ENCODE measurements around the gene FN3KRP.

FN3KRP gene

GRCh38 chr17:82687375-82687861, 29.1 kb upstream of the FN3KRP start:
- no peak for DNase-seq (ENCODE audit: low spot score)

DNA sequence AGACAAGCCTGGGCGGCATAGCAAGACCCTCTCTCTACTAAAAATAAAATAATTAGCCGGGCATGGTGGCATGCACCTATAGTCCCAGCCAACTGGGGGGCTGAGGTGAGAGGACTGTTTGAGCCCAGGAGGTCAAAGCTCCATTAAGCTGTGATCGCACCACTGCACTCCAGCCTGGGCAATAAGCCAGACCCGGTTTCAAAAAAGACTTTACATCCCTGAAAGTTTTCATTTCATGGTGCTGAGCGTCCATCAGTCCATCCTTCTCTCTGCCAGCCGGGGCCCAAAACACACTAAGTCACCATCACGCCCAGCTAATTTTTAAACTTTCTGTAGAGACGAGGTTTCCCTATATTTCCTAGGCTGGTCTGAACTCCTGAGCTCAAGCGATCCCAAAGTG, 28.6 kb upstream of the FN3KRP start:
- DNase-seq (ENCODE audit: low spot score) = no peak

DNA sequence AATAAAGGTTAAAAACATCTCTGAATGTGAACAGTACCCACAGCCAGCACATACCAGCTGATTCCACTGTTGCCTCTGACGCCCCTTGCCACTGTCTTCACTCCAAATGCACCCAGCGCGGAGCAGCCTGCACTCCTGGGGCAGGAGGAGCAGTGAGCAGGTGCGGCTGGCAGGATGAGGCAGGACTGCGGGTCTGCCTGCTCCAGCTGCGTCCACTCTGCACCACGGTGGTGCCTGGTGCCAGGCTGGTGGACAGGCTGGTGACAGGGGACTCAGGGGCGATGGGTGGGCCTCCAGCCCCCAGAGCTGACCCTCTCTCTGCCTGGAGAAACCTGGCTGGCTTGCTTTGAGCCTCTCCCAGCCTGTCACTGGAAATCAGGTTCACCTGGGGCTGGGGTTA, 27.4 kb upstream of the FN3KRP start:
- no peak for DNase-seq (ENCODE audit: low spot score)

DNA sequence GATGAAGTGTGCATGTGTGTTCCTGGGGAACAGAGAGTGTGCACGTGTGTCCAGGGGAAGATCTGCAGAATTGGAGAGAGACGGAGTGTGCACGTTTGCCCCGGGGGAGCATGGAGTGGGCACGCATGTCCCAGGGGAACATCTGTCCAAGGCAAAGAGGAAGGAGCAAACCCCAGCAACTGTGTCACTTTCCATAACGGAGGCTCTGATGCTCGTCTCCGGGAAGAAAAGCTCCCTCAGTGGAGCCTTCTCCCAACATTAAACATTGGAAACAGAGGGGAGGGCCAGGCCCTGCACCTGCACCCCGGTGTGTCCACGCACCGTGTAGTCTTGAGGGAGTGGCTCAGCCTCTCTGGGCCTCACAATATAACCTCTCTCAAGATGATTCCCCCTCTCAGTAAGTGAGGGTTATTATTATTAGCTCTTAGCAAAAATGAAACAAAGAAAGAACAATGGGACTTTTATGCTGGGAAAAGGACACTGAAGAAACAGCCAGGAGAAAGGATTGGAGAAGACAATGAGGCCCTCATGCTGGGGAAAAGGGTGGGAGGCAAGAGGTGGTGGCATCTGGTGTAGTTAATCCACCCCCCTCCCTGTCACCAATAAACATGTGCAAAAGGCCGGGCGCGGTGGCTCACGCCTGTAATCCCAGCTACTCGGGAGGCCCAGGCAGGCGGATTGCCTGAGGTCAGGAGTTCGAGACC, 25.6 kb upstream of the FN3KRP start:
- no peak for DNase-seq (ENCODE audit: low spot score)

GRCh38 chr17:82691714-82692113, 24.8 kb upstream of the FN3KRP start:
- no peak for DNase-seq (ENCODE audit: low spot score)

GRCh38 chr17:82692268-82692667, 24.2 kb upstream of the FN3KRP start:
- no peak for DNase-seq (ENCODE audit: low spot score)

- DNase-seq (ENCODE audit: low spot score) = no peak
Observed at GRCh38 chr17:82693168-82693867, 23.2 kb upstream of the FN3KRP start.

DNA sequence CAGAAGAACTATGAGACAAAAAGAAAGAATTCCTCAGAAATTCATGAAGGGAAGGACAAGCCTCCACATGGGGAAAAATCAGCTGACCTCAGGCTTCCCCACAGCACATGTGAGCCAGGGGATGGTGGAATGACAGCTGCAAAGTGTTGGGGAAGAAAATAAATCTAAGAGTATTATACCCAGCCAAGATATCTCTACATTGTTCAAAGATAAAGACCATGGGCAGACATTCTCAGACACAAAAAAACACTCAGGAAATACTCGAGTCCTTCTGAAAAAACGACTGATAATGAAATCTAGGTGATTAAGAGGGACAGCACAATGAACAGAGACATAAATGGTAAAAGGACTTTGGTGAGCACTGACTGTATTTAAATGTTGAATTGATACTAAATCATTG, 21.9 kb upstream of the FN3KRP start:
- no peak for DNase-seq (ENCODE audit: low spot score)

GRCh38 chr17:82696259-82696658, 20.2 kb upstream of the FN3KRP start:
- DNase-seq (ENCODE audit: low spot score) = no peak

- peak; percentile 51 for DNase-seq (ENCODE audit: low spot score)
Observed at GRCh38 chr17:82696916-82697807, 19.3 kb upstream of the FN3KRP start.

DNA sequence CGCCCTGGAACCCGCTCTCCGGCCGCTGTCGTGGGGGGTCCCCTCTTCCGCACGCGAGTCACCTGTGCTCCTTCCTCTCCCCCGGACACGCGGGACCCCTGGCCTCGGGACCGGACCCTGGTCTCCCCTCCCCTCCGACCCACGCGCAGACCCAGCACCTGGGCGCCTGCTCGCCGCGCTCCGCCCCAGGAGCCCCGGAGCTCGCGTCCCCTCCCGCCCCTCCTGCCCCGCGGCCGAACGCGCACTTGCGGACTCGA, 18.8 kb upstream of the FN3KRP start:
- DNase-seq (ENCODE audit: low spot score) = no peak

DNA sequence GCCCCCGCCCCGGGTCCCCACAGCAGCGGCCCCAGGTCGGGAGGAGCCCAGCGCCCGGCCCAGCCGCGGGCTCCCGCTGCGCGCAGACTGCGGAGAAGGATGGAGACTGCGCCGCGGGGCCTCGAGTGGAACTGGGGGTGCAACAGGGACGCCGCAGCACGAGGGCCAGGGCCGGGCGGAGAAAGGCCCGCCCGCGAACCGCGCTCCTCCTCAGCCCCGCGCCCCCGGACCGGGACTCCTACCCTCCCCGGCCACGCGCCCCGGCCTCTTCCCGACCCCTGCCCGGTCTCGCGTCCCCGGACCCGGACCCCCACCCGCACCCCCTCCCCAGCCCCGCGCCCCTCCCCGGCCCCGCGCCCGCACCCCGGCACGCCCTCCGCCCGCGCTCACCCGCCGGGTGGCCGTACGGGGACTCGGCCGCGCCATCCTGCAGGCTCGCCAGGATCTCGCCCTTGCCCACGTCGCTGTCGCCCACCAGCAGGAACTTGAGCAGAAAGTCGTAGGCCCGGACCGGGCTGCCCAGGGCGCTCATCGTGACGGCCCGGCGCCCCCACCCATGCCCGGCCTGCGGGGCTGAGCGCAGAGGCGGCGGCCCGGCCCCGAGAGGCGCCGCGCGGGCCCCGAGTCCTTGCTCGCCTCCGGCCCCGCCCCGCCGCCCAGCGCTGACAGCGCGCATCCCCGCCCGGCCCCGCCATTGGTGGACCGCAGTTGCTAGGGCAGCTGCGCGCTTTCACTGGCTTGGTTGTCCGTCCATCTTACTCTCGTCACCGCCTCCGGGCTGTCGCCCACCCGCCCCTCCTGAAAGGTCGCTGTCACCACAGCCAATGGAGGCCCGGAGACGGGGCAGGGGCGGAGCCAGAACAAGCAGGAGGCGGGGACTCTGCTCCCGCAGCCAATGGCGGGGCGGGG, 18.2 kb upstream of the FN3KRP start, which contains the start of gene RAB40B:
TSS of gene RAB40B (minus strand) at position 634 of the 909 bp plus-strand sequence. CDS start at position 532, 102 bp downstream.
- DNase-seq (ENCODE audit: low spot score) = peak; percentile 100

- DNase-seq (ENCODE audit: low spot score) = no peak
Observed at GRCh38 chr17:82698974-82699442, 17.5 kb upstream of the FN3KRP start.

DNA sequence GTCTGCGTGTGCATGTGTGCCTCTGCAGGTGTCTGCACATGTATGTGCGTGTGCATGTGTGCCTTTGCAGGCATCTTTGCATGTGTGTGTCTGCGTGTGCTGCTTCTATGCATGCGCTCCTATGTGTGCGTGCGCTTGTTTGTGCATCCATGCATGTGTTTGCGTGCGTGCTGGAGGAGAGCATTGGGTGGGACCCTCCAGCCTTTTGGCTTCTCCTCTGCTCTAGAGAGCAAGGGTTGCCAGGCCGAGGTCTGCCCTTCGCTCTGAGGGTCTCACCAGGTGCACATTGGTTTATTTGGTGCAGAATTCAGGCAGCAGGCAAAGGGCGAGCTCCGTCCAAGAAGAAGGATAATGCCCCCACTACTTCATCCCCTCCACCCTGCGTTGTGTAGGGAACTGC, 17.0 kb upstream of the FN3KRP start:
- DNase-seq (ENCODE audit: low spot score) = no peak

DNA sequence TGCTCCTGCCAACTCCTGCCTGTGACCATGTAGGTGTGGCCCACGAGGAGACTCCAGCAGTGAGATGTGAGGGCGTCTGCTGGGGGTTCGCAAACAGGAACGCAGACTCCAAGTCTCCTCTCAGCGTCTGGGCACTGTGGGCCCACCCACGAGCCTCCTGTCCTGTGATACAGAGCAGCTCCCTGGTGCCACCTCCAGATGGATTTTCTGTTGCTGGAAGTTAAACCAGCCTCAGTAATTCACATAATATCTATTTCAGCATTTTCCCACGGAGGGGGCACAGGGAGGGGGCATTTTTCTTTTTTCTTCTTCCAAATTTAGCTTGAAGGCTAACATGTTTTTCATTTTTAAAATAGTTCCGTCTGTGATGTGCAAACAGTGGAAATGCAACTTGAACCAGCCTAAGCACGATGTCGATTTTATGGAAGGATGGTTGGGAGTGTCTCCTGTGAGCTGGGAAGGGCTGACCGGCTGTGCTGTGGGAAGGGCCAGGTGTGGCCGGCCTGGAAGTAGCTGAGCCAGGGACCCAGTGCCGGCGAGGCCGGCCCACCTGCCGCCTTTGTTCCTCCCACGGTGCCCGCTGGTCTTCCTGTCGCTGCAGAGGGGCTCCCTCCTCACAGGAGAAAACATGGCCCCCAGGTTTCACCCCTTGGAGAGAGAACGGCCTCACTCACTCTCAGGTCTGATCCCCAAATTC, 14.1 kb upstream of the FN3KRP start:
- no peak for DNase-seq (ENCODE audit: low spot score)

GRCh38 chr17:82703036-82703745, 13.3 kb upstream of the FN3KRP start:
- no peak for DNase-seq (ENCODE audit: low spot score)

DNA sequence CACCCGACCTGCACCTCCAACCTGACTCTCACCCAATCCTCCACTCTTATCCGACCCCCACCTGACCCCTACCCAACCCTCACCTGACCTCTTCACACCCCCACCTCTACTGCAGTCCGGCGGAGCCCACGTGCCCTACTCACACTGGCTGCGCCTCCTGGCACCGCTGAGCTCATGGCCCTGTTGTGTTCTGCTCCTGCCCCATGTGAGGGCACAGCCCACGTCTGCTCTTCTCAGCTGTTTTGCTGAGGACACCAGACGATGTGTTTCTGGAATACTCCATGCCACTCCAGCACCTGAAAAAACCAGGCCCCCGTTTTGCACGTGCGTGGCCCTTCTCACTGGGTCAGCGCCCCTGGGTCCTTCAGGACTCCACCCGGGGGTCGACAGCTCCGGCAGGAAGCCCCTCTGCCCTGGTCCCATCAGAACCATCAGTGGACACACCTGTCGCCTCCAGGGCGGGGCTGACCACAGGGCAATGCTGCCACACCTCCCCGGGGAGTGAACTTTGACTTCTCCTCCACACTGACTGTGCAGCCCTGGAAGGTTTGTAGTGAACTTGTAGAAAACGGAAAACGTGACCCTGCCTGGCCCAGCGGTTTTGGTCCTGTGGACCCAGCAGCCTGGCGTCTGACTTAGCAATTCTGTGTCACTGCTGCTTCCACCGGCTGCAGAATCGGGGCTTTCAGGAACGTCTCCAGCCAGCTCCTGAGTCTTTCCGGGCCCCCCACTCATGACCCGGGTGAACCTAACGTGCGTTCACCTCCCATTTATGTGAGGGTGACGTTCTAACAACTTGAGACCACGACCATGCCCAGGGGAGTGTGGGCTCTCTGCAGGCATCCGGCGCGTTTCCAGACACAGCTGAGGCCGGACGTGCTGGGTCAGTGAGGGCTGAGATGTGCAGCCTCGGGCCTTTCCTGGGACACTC, 12.3 kb upstream of the FN3KRP start:
- no peak for DNase-seq (ENCODE audit: low spot score)

DNA sequence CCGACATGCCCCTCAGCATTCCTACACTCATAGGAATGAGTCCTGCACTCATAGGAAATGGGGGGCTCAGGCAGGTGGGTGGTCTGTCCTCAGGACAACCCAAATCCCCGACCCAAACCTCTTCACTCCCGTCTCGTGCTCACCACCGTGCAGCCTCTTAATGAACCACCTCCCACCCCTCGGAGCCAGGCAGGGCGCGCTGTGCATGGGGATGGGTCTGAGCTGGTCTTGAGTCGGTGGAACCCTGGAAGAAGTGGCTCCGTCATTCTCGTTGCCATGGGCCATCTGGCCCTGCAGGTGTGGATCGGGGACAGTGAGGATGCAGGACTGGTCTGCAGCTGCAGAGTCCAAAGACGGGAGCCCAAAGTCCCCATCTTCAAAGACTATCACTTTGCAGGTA, 11.6 kb upstream of the FN3KRP start:
- no peak for DNase-seq (ENCODE audit: low spot score)

- no peak for DNase-seq (ENCODE audit: low spot score)
Observed at GRCh38 chr17:82705756-82706155, 10.8 kb upstream of the FN3KRP start.
